Retinal pigment epithelial cell (primary cell): ENCODE results near the gene EIF4E1B.

Experiments
- DNase-seq: peaks from one replicate; pipeline ENCODE4 v3.0.0-alpha.2; 2010; ENCODE audit warnings: low read depth
- H3K4me3 ChIP-seq: 2 replicates; pipeline ENCODE4 v1.5.1; 2011; ENCODE audit warnings: mild to moderate bottlenecking, low read length, control low read depth, moderate library complexity
- CTCF ChIP-seq: conservative IDR thresholded peaks from 2 replicates; pipeline ENCODE4 v1.5.1; 2011; ENCODE audit warnings: low read depth, low read length, control low read depth, inconsistent platforms

Gene EIF4E1B

GRCh38 chr5:176621661-176622079 is 8.8 kb upstream of the EIF4E1B start:
- DNase-seq = peak; percentile 25
- TF ChIP-seq CTCF = no peak
- no peak overlapping the region for H3K4me3 ChIP-seq

GRCh38 chr5:176624142-176624541 is 6.3 kb upstream of the EIF4E1B start:
- no peak for TF ChIP-seq CTCF
- DNase-seq = no peak
- no peak overlapping the region for H3K4me3 ChIP-seq

GRCh38 chr5:176624938-176625337 is 5.5 kb upstream of the EIF4E1B start:
- H3K4me3 ChIP-seq = no peak overlapping the region
- no peak for TF ChIP-seq CTCF
- no peak for DNase-seq

GRCh38 chr5:176625512-176625911 is 5.0 kb upstream of the EIF4E1B start:
- no peak for TF ChIP-seq CTCF
- no peak for DNase-seq
- no peak overlapping the region for H3K4me3 ChIP-seq

DNA sequence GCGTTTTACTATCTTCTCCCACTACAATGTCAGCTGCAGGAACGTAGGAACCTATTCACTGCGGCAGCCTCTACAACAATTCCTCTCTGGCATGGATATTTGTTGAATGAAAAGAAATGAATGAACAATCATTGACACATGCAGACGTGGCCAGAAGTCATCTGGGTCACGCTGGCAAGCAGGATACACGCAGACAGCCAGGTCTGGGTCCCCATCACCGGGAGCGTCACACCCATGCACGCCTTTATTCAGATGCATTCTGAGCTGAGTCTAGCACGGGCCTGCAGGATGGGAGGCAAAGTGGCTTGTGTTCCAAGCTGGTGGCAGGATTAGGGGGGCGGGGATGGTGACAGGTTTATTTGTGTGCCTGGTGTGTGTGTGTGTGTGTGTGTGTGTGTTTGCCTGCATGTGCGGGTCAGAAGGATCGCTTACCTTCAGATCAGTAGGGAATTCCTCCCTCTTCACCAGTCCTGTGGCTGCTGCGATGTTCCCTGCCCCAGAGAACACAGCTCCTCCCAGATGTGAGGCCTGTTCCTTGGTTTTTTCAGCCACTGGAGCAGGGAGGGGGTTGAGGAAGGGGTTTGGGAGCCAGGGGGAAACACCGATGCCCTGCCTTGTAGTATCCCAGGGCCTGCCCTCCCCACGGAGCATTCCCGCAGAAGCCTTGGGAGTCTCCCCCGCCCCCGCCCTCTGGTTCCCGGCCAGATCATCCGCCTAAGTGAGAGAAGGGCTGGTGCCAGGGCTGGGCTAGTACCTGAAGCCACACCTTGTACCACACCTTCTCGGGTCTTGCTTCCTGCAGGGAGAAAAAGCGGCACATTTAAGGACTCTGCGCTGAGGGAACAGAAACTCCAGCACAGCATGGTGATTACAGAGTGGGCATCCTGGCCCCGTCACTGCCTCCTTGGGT is 4.3 kb upstream of the EIF4E1B start:
- no peak for DNase-seq
- no peak overlapping the region for H3K4me3 ChIP-seq
- no peak for TF ChIP-seq CTCF

DNA sequence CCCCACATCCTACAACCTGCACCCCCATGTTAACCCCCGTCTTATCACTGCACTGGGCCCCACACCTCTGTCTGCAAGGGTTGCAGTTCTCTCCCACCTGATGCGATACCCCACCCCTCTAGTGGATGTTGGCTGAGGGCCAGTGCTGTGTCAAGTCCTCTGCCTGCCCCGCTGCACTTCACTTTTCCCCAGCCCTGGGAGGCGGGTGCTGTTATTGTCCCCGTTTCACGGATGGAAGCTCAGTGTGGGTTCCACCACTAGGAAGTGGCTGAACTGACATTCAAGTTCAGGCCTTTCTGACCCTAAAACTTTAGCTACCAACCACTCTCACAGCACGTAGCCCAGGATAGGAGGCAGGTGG is 3.6 kb upstream of the EIF4E1B start:
- DNase-seq = no peak
- no peak for TF ChIP-seq CTCF
- no peak overlapping the region for H3K4me3 ChIP-seq

DNA sequence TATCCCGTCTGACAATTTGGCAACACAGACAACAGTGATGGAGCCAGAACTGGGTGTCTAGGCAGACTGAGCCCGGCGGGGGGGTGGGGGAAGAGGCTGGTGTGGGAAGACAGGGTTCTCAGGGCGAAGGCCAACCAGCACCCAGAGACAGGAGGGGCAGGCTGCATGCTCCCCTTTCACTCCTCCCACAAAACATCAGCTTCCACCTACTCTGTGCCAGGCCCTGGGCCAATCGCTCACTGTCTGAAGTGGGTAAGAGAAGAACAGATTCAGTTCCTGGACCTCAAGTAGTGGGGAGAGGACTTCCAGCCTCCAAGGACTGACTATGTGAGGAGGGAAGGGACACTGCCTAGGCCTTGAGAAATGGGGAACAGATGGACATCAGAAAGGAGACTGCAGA is 2.9 kb upstream of the EIF4E1B start:
- no peak for DNase-seq
- H3K4me3 ChIP-seq = no peak overlapping the region
- no peak for TF ChIP-seq CTCF
